GM23338 (cell line): Measurements from ENCODE around the gene RAC2.

Source experiments
- CREB1 ChIP-seq: fragments of 250-450 bp; sonication (Bioruptor Pico); IDR thresholded peaks from 2 replicates; pipeline ENCODE4 v1.5.0; 2020; ENCODE audit warnings: low read depth, mild to moderate bottlenecking, moderate library complexity
- ETS1 ChIP-seq: IDR thresholded peaks from 2 replicates; pipeline ENCODE4 v1.6.1; 2016; ENCODE audit warnings: antibody characterized with exemption
- EZH2 ChIP-seq: fragments of 200-600 bp; sonication (generic); IDR thresholded peaks from one replicate; pipeline ENCODE4 v1.8.0; 2017; ENCODE audit warnings: antibody characterized with exemption, mild to moderate bottlenecking, low read depth; ENCODE audit not compliant: unreplicated experiment
- EZH2phosphoT487 ChIP-seq: fragments of 200-600 bp; sonication (generic); IDR thresholded peaks from one replicate; pipeline ENCODE4 v1.8.1; 2018; ENCODE audit warnings: antibody characterized with exemption; ENCODE audit not compliant: unreplicated experiment
- JUNB ChIP-seq: IDR thresholded peaks from one replicate; pipeline ENCODE4 v1.6.1; 2016; ENCODE audit warnings: antibody characterized with exemption; ENCODE audit not compliant: unreplicated experiment
- NANOG ChIP-seq: IDR thresholded peaks from 2 replicates; pipeline ENCODE4 v1.6.1; 2016; ENCODE audit warnings: antibody characterized with exemption, borderline replicate concordance
- POLR2AphosphoS5 ChIP-seq: IDR thresholded peaks from 2 replicates; pipeline ENCODE4 v1.6.1; 2016; ENCODE audit warnings: antibody characterized with exemption, low read depth
- REST ChIP-seq: IDR thresholded peaks from one replicate; pipeline ENCODE4 v1.6.1; 2018; ENCODE audit warnings: antibody characterized with exemption; ENCODE audit not compliant: unreplicated experiment
- STAT1 ChIP-seq: IDR thresholded peaks from one replicate; pipeline ENCODE4 v1.6.1; 2016; ENCODE audit warnings: antibody characterized with exemption; ENCODE audit not compliant: unreplicated experiment
- ZNF114 ChIP-seq: fragments of 250-450 bp; sonication (Bioruptor Pico); IDR thresholded peaks from 2 replicates; pipeline ENCODE4 v1.5.0; 2020; ENCODE audit warnings: mild to moderate bottlenecking, moderate library complexity
- ZNF331 ChIP-seq: fragments of 250-450 bp; sonication (Bioruptor Pico); IDR thresholded peaks from 2 replicates; pipeline ENCODE4 v1.5.0; 2020; ENCODE audit warnings: low read depth, mild to moderate bottlenecking, moderate library complexity
- TF ChIP-seq, protein P1 (sequence below), 2 experiments: fragments of 200-600 bp in 1 of 2; sonication (generic) in 1 of 2; conservative IDR thresholded peaks; 2 replicates each; pipeline versions ENCODE4 v1.5.1 to v1.6.1; 2016 to 2017; ENCODE audit warnings: antibody characterized with exemption in 2 of 2, low read depth in 2 of 2, mild to moderate bottlenecking in 2 of 2, moderate library complexity in 1 of 2

DNA sequence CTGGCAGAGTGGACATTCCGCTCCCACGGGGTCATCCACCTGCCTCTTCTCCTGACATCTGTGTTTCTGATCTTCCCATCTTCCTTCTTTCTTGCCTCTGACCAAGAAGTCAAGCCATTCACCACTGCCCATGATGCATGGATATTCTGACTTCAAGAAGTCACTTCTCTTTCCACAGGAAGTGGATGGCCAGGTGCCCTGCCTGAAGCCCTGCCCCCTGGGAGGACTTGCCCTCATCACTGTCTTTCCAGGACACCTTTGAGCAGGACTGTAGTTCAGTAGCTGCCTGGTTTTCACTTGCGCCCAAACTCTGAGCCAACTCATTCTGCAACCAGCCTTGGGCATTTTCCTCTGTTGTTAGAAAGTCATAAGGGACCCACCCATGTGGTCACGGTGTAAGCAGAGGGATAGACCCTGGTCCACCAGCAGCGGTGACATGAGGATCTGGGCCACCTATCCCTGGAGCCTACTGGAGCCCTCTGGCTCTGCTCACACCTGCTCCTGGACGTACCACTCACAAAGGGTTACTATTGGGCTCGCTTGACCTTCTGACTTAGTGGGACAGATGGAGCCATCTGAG, 45.2 kb upstream of the RAC2 start:
- no peak for TF ChIP-seq ZNF114 (CRISPR knock-in tag)
- TF ChIP-seq, protein P1, sequence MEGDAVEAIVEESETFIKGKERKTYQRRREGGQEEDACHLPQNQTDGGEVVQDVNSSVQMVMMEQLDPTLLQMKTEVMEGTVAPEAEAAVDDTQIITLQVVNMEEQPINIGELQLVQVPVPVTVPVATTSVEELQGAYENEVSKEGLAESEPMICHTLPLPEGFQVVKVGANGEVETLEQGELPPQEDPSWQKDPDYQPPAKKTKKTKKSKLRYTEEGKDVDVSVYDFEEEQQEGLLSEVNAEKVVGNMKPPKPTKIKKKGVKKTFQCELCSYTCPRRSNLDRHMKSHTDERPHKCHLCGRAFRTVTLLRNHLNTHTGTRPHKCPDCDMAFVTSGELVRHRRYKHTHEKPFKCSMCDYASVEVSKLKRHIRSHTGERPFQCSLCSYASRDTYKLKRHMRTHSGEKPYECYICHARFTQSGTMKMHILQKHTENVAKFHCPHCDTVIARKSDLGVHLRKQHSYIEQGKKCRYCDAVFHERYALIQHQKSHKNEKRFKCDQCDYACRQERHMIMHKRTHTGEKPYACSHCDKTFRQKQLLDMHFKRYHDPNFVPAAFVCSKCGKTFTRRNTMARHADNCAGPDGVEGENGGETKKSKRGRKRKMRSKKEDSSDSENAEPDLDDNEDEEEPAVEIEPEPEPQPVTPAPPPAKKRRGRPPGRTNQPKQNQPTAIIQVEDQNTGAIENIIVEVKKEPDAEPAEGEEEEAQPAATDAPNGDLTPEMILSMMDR (conservative IDR thresholded peaks at IDR 0.05; ENCODE audit: low read depth in 2 of 2), result no peak
- no peak for TF ChIP-seq REST
- TF ChIP-seq EZH2, result no peak
- TF ChIP-seq POLR2AphosphoS5, result no peak
- TF ChIP-seq EZH2phosphoT487, result no peak
- TF ChIP-seq ETS1, result no peak
- no peak for TF ChIP-seq ZNF331 (CRISPR knock-in tag)
- TF ChIP-seq JUNB, result no peak
- TF ChIP-seq CREB1, result no peak
- TF ChIP-seq STAT1, result no peak
- TF ChIP-seq NANOG, result no peak
